GM13977 (cell line): ENCODE data around the gene NMNAT3.
A peak's percentile ranks its signal among the peaks of the same experiment; 100 is the strongest.
"Not testable (repeated sequence)": the region's sequence is repeated elsewhere in the genome, so short reads cannot be mapped to it uniquely, and the experiment has no call there.

Source experiments
- DNase-seq: peaks from one replicate; pipeline ENCODE4 v3.0.0; 2012; ENCODE audit warnings: low spot score
- in situ Hi-C: fragments of 300-500 bp; cut with MboI; formaldehyde crosslinking; loops from one replicate; pipeline ENCODE4 v1.12.0; 2022; ENCODE audit warnings: low sequenced_read_pairs, low pct_unique_long_range_greater_than_20kb, mixed read lengths, inconsistent platforms; ENCODE audit not compliant: unreplicated experiment
- TF ChIP-seq, protein P1 (sequence below): IDR thresholded peaks from 2 replicates; pipeline ENCODE4 v1.5.1; 2012; ENCODE audit warnings: mild to moderate bottlenecking, control low read depth; ENCODE audit not compliant: insufficient read depth; ENCODE audit errors: extremely low read depth, missing control alignments

The NMNAT3 gene

DNA sequence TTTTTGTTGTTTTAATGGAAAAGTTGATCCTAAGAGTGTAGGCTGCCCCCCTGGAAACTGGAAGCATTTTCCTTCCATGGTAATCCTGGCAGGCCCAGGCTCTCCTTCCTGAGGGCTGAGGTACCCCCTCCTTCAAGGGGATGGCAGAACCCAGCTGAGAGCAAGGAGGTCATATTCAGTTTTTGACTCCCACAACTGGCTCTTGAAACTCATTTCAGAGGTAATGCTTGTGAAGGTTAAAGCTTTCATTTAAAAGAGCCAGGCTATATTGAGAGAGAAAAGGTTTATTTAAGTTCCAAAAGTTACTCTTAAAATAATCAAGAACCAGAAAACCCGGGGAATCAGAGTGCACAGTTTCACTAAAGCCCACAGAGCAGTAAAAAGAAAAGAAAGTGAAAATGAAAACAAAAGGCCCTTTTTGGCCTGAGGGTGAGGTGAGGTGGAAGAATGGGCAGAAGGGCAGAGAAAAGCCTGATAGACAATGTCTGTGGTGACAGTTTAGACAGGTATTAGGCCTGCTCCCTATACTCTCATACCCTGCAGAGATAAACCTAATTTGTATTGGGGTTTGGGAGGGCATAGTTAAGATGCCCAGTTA, 91.3 kb downstream of the NMNAT3 start:
- TF ChIP-seq, protein P1, sequence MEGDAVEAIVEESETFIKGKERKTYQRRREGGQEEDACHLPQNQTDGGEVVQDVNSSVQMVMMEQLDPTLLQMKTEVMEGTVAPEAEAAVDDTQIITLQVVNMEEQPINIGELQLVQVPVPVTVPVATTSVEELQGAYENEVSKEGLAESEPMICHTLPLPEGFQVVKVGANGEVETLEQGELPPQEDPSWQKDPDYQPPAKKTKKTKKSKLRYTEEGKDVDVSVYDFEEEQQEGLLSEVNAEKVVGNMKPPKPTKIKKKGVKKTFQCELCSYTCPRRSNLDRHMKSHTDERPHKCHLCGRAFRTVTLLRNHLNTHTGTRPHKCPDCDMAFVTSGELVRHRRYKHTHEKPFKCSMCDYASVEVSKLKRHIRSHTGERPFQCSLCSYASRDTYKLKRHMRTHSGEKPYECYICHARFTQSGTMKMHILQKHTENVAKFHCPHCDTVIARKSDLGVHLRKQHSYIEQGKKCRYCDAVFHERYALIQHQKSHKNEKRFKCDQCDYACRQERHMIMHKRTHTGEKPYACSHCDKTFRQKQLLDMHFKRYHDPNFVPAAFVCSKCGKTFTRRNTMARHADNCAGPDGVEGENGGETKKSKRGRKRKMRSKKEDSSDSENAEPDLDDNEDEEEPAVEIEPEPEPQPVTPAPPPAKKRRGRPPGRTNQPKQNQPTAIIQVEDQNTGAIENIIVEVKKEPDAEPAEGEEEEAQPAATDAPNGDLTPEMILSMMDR, result no peak
- peak; percentile 48 for DNase-seq
- in situ Hi-C loops, result no loop called here

DNA sequence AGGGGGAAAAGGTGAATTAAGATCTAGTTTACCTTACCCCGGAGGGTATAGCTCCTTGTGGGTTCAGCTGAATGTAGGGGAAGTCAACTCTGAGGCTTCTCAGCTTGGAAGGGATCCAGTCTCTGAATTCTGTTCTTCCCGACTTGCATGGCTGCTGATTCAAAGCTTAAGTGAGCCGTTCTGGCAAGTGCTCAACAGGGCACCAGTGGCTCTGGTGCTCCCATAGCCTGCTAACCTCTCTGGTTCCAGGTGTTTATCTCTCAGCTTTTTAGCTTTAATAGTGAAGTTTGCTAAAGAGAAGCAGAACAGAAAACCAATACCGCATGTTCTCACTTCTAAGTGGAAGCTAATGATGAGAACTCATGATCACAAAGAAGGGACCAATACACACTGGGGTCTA, 92.0 kb downstream of the NMNAT3 start:
- in situ Hi-C loops, result no loop called here
- TF ChIP-seq, protein P1, result no peak
- no peak for DNase-seq

DNA sequence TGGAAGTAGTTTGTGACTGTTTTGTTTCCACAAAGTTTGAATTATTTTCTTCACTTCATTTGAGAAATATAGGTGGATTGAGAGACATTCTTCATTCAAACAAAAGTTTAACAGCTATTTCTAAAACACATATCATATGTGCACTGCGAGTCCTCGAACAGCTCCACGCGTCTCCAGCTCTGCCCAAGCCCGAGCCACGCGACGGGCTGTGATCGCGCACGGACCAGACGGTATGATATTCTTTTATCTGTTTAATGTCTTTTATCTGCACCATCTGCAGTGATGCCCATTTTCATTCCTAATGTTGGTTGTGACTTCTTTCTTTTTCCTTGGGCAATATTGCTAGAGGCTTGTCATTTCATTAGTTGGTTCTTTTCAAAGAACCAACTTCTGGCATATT, 94.1 kb downstream of the NMNAT3 start:
- DNase-seq, in situ Hi-C loops: not testable (repeated sequence)

DNA sequence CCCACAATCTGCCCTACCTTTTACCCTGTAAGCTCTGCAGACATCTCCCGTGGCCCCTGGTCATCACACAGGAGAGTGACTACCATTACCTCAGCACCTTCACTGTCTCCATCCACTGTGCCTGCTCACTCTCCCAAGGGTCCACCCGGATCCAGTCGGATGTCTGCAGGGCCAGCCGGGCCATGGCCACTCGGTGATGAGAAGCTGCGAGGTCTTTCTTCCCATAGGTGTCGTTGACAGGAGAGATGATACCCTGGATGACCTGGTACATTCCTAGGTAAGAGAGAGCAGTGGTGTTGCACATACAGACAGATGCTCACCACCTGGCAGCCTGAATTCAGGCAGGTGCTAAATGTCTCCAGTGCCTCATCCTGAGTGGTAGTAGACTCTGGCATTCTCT, 99.0 kb downstream of the NMNAT3 start:
- TF ChIP-seq, protein P1, result no peak
- DNase-seq, result no peak
- in situ Hi-C loops, result no loop called here

DNA sequence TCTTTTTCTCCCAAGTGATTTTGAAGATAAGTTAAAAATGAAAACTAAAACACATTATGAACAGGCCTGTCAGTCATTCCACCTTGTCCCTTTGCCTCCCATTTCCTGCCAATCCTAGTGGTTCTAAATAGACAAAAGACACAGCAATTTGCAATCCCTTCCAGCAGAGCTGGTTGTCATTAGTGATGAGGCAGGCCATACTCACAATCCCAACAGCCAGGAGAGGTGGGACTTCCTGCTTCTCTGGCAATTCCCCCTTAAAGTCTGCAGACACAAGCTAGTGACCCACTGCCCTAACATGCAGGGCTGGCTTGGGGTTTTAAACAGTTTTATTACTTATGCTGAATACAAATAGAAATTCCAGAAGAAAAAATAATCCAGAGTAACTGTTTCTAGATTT, 99.9 kb downstream of the NMNAT3 start:
- TF ChIP-seq, protein P1, result no peak
- DNase-seq, result no peak
- in situ Hi-C loops, result no loop called here

DNA sequence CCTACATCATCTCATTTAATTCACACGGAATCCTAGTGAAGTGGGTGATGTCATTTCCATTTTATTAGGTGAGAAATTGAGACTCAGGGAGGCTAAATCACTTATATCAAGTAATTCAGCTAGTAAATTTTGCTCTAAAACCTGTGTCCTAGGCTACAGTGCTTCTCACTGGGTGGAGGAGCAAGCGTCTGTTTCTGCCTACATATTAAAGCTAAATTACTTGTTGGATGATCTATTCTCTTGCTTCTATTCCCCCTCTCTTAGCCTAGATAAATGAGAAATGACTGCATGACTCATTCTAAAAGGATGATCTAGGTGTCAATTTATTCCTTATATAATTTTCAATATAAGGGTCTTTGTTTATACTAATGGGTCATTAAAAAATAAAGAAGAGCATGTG, 100.4 kb downstream of the NMNAT3 start:
- no peak for DNase-seq
- in situ Hi-C loops, result no loop called here
- TF ChIP-seq, protein P1, result no peak

DNA sequence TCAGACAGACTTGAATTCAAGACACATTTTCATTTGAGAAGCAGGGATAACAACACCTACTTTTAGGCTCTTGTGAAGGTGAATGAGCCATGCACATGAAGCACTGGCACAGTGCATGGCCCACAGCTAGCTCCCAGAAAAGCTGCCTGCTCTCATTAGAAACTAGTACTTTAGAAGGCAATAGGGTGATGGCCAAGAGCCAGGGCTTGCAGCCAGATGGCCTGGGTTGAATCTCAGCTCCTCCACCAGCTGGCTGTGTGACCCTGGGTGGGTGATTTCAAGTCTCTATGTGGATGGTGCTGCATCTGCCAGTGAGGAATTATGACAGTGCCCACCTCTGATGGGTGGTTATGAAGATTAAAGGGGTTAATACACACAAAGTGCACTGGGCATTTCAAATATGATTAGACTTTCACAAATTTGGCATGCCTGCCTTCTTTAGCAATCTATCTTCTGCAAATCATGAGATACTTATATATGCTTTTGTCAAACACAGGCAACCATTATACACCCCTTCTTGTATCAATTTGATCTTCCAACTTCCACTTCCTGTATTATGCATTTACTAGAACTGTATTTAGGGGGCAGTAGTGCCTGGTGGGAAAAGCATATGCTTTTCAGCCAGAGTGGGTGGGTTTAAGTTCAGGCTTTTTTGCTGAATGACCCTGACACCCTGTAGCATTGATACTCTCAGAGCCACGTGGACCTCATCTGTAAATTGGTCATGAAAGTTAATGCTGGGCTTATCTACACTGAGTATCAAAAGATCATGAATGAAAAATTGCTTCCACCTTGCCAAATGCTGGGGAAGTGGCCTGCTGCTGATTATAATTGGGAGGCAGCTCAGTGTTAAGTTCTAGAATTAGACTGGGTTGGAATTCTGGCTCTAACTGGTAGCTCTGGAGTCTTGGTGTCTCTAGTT, 103.5 kb downstream of the NMNAT3 start:
- TF ChIP-seq, protein P1, result no peak
- DNase-seq, result no peak
- in situ Hi-C loops, result no loop called here
